Fibroblast of skin of scalp (primary cell): Measurements from ENCODE around the gene FGFR3.
A peak's percentile ranks its signal among the peaks of the same experiment; 100 is the strongest.
"Not testable (repeated sequence)": the region's sequence is repeated elsewhere in the genome, so short reads cannot be mapped to it uniquely, and the experiment has no call there.

ENCODE experiments used
- DNase-seq: peaks from one replicate; pipeline ENCODE4 v3.0.0-alpha.2; 2013

Gene FGFR3

DNA sequence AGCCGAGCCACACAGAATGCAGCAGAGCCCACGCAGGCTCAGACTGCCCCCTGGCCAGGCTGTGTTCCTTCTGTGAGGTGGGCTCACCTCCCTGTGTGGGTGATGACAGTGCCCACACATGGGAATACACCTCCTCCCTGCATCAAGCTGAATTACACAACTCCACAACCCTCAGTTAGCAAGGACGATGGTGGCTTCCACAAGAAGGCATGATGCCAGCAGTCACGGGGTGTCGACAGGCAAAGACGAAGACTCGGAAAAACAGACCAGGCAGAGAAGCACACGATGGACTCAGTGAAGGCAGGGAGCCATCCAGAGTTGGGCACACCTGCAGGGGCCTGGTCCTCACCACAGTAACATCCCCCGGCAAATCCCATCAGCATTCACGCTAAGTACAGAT, 50.8 kb downstream of the FGFR3 start:
- DNase-seq: peak; percentile 33

DNA sequence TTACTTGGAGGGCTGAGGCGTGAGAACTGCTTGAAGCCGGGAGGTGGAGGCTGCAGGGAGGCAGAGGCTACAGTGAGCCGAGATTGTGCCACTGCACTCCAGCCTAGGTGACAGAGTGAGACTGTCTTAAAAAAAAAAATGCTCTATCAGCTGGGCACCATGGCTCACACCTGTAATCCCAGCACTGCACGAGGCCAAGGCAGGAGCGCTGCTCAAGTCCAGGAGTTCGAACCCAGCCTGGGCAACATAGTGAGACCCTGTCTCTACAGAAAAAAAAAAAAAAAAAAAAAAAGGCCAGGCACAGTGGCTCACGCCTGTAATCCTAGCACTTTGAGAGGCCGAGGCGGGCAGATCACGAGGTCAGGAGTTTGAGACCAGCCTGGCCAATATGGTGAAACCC, 51.5 kb downstream of the FGFR3 start:
- DNase-seq: not testable (repeated sequence)

DNA sequence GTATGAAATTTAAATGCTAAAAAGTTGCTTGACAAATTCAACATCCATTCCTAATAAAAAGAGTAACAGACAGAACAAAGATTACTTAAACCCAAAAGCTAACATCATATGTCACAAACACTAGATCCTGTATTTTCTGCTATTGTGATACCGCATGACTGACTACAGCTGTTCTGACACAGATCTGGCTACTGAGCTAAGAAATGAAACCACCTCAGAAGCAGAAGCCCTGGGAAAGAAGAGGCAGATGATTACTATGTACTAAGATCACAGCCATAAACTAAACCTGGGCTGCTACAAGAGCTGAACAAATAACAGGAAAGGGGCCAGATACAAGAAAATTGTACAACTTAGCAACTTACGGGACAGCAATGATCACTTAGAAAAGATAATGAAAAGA, 53.5 kb downstream of the FGFR3 start:
- DNase-seq: no peak

DNA sequence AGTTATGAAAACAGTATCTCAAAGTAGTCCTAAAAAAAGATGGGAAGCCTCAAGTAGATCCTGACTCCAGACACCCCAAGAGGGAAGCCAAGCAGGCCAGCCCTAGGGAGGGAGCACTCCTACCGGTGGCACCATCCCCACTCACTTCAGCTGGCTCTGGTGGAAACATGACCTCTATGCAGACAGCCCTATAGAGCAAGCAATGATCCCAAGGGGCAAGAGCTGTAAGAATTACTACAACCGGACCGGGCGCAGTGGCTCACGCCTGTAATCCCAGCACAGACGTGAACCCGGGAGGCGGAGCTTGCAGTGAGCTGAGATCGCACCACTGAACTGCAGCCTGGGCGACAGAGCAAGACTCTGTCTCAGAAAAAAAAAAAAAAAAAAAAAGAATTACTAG, 57.2 kb downstream of the FGFR3 start:
- no peak for DNase-seq

DNA sequence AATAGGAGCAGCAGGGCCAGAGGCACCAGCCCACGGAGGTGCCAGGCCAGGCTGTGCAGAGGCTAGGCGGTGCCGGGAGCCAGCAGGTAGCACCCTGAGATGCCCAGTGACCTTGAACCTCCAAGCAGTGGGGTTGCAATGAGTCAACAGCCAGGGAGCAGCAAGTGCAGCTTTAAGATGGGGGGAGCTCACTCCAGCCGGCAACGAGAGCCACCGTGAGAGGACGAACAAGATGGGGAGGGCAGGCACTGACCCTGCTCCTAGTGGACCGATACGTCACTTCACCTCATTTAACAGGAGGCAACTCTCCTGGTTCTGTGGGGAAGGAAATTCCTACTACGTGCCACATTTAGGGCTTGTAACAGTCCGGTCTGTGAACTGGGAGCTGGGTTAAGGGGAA, 58.1 kb downstream of the FGFR3 start:
- DNase-seq: no peak

DNA sequence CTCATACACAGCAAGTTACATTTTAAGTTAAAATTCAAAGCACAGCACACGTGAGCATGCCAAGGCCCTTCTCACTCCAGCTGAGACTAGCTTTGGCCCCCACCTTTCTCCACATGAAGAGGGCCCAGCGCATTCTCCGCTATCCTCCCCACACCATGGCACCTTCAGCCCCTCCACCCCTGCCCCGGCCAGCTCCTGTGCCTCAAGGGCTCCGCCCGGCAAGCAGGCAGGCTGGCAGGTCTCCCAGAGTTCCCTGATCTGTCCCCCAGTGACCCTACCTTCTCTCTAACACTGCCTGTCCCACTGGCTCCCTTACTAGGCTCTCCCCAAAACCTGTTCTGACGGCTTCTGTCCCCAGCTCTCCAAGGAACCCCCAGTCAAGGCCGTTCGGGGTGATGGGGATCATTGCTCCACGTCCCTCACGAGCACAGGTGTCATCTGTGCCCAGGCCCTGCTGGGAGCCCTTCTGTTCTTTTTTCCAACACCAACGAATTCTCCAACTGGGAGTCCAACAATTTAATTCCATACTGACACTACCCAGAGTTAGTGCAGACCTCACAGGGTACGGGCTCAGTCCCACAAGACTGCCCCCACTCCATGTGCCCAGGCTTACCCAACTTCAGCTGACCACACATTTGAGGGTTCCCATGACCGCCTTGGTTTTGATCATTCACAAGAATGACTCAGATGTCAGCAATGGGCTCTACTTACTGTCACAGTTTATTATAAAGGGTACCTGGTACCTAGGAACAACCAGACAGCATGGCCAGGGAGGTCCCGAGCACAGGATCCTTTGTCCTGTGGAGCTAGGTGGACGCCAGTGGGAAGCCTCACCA, 58.7 kb downstream of the FGFR3 start:
- DNase-seq: no peak

DNA sequence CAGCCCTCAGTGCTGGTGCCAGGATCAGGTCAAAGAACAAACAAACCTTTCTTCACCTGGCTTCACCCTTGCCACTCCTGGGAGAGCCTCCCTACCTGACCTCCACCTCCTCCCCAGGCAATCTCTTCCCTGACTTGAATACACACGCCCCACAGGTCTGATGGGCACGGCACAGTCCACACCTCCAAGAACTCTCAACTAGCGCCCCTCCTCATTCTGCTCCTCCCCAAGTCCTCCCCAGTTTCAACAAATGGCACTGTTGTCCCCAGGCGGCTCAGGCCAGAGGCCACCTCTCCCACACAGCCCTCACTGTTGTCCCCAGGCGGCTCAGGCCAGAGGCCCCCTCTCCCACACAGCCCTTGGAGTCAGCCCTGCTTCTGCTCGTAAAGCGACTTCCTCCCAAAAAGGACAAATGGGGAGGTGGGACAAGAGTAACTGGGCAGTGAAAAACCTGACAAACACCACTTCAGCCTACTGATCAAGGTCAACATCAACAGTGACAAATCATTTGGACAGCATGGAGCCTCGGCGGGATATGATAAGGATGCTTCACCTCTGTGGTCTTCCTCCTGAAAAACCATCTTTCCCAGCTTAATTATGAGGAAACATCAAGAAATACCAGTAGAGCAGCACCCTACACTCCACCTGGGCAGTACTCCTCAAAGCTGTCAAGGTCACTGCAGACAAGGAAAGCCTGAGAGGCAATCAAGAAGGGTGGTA, 60.0 kb downstream of the FGFR3 start:
- DNase-seq: no peak

DNA sequence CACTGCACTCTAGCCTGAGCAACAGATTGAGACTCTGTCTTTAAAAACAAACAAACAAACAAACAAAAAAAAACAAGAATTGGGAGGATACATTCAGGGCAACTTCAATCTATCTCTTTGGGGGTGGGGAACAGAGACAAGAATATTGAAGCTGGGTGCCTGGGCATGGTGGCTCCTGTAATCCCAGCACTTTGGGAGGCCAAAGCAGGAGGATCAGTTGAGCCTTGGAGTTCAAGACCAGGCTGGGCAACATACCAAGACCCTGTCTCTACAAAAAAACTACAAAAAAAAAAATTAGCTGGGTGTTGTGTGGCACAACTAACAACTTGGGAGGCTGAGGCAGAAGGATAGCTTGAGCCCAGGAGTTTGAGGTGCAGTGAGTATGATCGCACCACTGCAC, 61.7 kb downstream of the FGFR3 start:
- DNase-seq: no peak

DNA sequence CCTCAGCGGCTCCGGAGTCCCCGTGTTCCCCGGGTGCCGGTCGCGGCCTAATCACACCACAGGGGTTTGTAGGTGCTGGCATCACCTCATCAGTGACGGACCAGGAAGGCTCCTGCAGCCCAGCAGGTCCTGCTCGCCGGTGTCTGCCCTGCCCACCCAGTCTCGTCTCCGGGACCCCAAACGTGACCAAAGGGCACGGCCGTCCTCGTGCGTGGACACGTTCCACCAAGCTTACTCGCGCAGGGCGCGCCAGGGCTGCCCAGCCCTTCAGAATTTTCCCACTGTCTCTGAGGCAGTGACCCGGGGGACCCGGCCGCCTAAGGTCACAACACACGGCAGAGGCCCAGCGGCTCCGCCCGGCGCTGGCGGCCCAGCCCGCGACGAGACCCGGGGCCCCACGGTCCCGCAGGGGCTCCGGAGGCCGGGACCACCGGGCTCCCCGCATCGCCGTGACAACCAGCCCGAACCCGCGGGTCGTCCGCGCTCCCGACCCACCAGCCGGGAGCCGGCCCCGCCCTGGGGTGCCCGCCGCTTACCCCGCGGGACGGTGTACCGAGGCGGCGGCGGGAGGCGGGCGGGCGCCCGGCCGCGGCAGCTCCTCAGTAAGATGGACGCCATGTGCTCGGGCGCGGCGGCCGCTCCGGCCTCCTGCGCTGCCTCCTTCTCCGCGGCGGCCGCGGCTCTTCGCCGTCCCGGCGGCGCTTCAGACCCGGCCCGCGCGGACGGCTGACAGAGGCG, 62.4 kb downstream of the FGFR3 start:
- DNase-seq: no peak

DNA sequence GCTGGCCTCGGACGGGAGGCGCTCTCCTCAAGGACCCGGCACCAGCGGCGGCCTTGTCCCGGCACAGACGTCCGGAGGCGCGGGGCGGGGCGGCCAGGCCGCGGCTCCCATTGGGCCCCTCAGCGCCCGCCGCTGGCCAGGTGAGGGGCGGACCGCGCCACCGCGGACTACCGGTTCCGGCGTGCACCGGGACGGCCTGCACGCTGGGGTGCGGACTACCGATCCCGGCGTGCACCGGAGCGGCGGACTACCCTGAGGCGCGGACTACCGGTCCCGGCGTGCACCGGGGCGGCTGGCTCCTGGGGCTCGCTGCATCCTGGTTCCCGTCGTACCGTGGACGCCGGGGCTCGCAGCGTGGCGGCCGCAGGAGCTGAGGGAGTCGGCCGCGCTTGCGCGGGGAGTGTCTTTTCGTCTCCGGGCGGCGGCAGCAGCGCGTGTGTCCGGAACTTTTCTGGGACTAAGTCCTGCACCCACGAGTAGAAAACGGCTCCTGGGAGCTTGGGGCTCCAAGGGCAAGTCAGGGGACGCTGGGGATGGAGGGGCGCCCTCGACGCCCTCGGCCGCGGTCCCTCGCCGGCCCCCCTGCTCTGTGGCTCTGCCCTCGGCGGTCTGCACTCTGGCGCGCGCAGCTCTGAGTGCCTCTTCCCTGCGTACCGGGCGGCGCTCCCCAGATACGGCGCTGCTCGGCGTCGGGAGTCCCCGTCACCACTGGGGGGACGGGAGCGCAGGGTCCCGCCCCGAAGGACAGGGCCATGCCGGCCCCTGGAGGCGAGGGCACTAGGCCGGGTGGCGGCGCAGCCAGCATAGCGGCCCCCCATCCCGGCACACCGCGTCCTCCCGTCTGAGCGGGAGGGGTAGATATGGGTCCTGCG, 63.2 kb downstream of the FGFR3 start, which contains the start of gene LETM1:
Gene LETM1, minus strand, starts transcription at position 86 of the 872 bp plus-strand sequence. CDS start 206 bp downstream, outside the sequence.
- peak; percentile 95 for DNase-seq

DNA sequence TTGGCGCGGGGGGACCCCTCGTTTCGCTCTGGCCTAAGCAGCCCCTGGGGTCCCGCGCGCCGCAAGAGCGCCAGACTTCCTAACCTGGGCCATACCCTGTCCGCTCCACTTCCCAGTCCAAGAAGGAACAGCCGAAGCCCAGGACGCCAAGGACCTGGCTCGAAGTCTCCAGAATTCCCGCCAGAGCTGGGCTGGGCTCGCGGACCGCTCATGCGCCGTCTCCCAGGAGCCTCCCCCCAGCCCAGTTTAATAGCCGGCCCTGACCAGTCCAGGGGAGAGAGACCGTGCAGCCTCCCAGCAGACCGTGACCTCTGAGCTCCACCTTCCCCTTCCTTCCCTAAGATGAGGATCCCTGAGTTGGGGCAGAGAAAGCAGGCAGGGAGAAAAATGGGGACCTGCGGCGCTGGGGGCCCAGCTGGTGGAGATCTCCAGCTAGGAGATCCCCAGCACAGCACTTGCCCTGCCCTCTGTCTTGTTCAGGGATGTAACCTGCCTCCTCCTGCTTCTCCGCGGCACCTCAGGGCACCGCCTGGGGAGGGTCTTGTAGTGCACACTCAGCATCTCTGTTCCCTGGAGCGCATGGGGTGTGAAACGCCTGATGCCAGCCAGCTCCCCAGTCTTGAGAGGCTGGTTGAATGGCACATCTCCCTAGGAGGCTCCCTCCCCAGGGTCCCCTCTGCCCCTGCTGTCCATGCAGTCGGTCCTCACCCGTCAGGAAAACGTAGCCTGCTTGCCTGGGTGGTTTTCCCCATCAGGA, 64.0 kb downstream of the FGFR3 start:
- peak; percentile 12 for DNase-seq

DNA sequence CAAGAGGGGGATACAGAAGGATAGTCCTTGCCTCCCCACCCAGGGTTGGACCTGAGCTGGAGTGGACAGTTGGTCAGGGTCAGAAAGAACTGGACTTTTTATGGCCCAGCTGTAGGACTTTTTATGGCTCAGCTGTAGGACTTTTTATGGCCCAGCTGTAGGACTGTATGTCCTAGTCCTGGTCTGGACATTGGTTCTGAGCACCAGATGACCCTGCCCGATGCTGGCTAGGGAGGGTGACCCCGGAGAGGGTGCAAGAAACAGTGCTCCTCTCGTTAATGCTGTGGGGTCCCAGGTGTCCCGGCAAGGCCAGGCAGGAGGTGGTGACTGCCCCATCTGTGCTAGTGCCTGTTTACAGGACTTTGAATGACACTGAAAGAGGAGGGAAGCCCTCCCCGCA, 64.8 kb downstream of the FGFR3 start:
- no peak for DNase-seq
